HG02885 (cell line): Measurements from ENCODE around the gene SLC34A3.
"Not testable (repeated sequence)": the region's sequence is repeated elsewhere in the genome, so short reads cannot be mapped to it uniquely, and the experiment has no call there.

Experiments
- ATAC-seq: cut with Tn5 transposase; IDR thresholded peaks from one replicate; pipeline ENCODE4 v1.9.1; 2021; ENCODE audit warnings: mild to moderate bottlenecking; ENCODE audit not compliant: unreplicated experiment, poor library complexity

SLC34A3 gene

GRCh38 chr9:137240318-137240840 is 9.7 kb downstream of the SLC34A3 start:
- peak; percentile 23 for ATAC-seq

- ATAC-seq, result peak; percentile 75
Measured at GRCh38 chr9:137240841-137241489, 10.3 kb downstream of the SLC34A3 start, which contains the start of gene TUBB4B. Gene TUBB4B, plus strand, starts transcription at chr9:137241287. Its CDS starts 74 bp downstream, at chr9:137241361.

DNA sequence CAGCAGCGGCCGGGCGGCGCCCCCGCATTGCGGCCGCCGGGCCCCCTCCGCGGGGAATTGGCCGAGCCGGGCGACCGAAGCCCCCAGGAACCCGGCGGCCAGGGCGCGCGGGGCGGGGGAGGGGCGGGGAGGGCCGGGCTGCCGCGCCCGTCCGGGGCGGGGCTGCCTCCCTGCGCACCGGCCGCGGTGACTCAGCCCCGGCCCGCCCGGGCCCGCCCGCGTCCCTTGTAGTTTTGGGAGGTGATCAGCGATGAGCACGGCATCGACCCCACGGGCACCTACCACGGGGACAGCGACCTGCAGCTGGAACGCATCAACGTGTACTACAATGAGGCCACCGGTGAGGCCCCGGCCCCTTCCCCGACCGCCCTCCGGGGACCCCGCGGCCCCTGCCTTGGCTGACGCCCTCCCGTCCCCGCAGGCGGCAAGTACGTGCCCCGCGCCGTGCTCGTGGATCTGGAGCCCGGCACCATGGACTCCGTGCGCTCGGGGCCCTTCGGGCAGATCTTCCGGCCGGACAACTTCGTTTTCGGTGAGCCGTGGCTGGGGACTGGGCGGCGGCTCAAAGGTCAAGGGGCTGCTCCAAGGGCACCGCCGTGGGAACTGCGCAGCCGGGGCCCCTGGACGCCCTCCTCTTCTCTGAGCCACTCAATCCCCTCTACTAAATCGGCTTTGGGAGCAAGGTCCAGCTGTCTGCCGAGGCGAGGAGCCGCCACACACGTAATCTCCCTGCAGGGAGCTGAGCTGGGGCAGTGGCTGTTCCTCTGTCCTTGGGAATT is 11.0 kb downstream of the SLC34A3 start:
- ATAC-seq, result no peak

- no peak for ATAC-seq
Measured at GRCh38 chr9:137242269-137243203, 11.8 kb downstream of the SLC34A3 start.

DNA sequence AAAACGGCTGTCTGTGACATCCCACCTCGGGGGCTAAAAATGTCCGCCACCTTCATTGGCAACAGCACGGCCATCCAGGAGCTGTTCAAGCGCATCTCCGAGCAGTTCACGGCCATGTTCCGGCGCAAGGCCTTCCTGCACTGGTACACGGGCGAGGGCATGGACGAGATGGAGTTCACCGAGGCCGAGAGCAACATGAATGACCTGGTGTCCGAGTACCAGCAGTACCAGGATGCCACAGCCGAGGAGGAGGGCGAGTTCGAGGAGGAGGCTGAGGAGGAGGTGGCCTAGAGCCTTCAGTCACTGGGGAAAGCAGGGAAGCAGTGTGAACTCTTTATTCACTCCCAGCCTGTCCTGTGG is 12.5 kb downstream of the SLC34A3 start:
- ATAC-seq, result not testable (repeated sequence)

DNA sequence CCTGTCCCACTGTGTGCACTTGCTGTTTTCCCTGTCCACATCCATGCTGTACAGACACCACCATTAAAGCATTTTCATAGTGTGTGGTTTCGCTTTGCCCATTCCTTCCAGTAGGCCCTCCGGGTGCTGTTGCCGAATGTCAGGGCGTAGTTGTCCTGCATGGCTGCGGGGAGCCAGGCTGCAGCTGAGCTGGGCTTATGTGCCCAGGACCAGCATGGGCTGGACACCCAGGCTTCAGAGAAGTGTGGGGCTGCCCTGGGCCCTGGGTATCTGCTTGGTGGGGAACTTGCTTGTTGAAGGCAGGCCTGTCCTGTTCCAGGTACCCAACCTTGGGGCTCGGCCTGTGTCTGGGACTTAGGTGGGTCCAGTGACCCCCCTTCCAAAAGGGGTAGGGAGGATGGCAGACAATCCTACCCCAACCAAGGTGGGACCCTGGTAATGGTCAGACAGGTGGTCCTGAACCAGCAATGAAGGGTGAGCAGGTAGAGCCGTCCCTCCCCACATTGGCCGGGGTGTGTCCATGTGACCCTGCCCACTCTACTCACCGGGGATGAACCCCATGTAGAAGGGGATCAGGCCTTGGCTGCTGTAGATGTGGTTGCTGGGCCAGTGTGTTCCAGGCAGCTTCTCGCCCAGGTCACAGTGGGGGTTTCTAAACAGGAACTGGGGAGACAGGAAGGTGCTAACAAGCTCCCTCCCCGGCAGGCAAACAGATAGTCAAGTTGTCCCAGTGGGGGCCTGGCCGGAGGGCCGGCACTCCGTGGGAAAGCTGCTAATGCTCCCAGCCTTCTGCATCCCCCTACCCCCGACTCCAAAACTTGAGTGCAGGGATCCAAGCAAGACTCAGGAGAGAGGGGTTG is 13.2 kb downstream of the SLC34A3 start:
- ATAC-seq, result no peak

DNA sequence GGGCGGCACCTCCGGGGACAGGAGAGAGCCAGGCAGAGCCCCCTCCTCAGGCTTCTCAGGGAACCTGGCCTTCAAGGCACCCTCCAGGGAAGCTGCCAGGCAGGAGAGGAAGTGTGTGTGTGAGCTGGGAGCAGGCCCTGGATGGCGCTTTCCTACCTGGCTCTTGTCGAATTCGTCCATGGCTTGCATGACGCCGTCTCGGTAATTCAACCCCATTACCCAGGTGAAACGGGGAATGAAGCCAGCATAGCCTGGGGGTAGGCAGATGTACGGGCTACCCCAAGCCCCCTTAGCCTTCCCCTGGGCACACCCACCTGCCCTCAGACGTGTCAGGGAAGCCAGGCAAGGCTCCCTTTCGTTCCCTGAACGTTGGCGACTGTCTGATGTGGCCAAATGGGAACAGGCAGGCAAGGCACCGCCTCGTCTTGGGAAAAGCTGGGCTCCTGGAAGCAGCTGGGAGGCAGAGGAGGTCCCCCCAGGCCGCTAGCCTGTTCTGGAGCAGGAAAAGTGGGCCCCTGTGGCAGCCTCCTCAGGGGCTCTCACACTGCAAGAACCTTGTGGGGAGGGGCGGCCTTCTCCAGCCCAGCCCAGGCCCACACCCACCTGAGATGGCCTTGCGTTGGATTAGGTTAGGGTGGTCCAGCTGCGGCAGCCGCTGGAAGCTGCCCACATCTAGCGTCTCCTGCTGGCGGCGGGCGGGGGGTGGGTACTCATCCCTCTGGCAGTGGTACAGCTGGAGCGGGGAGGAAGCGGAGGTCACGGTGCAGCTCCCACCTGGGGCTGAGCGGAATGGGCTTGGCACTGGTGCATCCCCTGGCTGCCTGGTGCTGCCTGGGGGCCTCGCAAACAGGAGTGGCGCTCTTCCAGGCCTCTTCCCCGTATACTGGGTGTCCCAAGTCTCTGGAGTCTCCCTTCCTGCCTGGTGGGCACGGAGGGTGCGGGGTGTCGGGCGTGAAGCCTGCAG is 14.1 kb downstream of the SLC34A3 start:
- no peak for ATAC-seq

DNA sequence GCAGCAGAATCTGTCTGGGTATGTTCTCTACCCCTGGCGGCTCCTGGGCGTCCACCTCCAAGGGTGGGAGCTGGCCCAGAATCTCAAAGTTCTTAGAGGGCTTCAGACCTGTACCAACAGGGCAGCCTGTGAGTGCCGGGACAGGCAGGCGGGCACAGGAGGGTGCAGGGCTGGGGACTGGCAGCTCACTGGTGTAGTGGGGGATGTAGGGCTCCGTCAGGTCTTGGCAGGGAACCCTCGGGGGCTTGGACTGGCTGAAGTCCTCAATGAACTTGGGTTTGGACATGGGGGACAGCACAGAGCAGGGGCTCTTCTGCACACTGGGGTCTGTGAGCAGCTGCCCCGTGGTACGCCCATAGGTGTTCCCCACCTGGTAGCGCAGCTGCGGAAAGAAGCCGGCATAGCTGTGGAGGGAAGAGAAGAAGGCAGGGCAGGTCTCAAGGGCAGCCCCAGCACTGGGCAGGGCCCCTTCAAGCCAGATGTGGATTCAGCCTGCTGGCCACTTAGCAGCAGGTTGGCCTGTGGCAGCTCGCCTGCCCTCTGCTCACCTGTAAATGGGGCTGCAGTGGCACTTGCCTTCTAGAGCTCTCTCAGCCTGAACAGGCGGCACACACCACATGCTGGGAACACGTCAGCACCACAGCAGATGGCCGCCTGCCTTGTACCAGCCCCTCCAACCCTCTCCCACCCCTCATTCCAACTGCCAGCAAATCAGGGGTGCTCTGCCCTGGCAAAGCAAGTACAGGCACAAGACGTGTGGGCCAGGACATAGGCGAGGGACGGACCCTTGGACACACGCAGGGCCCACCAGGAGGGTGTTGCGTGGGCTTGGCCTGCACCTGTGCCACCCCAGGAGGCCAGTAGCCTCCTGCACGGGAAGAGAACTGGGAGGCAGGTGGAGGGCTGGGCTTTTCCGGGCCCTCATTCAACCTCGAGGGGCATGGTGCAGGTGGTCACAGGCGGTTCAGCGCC is 15.0 kb downstream of the SLC34A3 start:
- no peak for ATAC-seq

- ATAC-seq, result no peak
Measured at GRCh38 chr9:137247135-137247915, 16.6 kb downstream of the SLC34A3 start.

GRCh38 chr9:137247916-137248175 is 17.1 kb downstream of the SLC34A3 start:
- no peak for ATAC-seq

DNA sequence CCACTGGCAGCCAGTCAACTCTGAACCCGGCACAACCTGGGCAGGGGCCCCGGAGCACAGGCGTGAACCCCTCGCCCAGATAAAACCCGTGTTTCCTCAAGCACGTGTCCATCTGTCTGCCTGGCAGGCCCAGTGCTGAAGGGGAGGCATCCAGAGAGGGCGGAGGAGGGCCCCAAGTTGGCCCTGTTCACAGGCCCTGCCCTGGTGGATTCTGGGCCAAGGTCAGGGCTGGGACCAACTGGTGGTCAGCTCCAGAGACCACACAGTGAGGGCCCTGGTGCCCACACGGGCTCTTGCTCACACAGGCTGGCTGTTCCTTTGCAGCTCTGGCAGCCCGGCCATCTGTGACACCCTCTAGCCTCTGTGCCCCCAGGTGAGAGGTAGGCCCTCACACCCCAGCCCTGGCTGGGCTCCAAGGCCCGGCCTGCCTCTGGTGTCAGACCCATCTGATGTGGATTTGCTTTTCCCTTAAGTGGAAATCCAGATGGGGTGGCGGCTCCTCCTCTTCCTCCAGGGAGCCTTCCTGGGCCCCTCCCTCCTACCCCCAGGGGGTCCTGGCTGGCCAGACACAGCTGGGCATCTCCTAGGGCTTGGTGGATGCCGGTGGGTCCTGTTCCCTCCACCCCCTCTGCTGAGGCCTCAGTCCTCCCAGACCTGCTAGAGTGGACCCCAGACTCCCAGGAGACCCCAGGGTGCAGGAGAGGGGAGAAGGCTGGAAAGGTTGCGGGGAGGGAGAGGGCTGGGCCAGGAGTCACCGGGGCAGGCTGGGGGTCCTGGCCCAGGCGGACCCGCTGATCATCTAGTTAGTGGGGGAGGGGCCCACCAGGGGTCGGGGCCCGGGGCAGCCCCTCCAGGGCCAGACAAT is 19.9 kb downstream of the SLC34A3 start:
- ATAC-seq, result no peak

DNA sequence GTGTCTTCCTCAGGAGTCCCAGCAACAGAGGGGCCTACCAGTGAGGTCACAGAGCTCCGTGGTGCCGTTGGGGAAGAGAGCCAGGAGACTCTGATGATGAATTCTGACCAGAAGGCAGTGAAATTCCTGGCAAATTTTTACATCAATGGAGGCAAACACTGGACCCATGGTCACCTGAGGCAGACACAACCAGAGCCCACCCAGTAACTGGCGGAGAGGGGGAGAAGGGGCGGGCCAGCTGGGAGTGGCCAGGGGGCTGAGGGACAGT is 20.4 kb downstream of the SLC34A3 start, which contains the start of gene STPG3:
Gene STPG3 (plus strand): TSS at position 93 of the 268 bp plus-strand sequence. CDS start 1 bp downstream, at position 94.
- ATAC-seq, result no peak

GRCh38 chr9:137251490-137252268 is 21.0 kb downstream of the SLC34A3 start:
- ATAC-seq, result no peak

DNA sequence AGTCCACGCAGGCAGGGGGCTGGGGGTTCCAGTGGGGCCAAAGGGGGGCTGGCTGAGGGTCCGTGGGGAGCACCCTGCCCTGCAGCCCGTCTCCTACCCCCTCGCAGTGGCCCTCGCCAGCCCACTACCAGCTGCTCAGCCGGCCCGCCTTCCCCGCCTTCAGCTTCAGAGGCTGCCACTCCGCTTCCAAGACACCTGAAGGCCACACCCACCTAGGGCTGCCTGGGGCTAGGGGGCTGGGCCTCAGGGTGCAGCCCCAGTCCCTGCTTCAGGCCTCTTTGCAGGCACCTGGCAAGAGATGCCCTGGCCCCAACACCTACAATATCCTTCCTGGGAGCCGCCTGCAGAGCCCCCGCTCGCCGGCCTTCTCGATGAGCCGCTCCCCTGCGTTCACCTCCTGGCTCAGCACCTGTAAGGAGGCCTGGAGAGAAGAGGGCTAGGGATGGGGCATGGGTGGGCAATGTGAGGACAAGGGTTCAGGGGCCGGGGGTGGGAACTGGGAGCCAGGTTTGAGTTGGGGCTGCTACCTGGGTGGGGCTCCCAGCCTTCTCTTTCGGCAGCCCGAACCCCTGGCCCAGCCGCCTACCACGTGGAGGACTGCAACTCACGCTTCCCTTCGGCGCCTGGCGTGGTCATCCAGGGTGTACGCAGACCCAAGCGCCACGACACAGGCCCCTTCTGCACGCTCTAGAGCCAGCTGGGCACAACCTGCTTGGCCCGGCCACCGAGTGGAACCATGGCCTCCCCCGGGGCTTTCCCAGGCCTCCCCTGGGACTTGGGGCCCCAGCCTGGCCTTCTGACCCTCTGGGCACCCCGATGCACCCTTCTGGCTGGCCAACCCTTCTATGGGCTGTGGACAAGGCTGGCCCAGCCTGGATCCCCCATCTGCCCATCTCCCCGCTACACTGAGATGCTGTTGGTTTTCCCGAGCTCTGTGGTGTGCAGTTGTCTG is 22.1 kb downstream of the SLC34A3 start:
- no peak for ATAC-seq
